Measurements from ENCODE around the gene SPACA9.

Gene SPACA9

DNA sequence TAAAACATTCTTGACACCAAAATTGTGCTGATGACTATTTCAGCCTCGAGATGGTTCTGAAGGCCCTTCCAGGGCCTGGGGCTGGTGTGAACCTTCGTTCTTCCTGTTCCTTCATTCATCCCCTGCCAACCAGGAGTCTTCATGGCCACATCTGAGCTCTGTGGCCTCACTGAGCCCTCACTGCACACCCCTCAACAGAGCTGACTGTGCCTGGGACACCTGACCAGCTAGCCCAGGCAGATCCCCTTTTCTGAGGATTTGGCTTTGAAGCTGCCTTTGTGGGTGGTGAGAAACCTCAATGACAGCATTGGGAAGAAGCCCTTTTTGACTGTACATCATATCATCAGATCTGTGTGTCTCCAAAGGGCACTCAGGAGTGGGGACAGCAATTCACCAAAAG is 14.4 kb upstream of the SPACA9 start:
- no peak for DNase-seq

DNA sequence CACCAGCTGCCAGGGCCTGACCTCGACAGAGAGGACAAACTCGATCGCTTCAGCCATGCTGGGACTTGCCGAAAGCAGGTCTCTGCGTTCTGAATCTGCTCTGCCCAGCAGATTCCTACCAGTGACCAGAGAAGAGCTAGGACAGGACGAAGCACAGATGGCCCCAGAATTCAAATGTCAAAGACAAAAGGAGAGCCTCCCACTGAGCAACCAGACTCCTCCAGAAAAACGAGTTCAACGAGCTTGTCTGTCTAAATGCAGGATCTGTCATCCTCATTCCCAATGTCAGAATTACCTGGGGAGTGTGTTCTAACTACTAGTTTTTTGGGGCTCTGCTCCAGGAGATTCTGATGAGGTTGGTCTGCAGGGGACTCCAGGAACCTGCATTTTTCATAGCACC is 14.0 kb upstream of the SPACA9 start:
- DNase-seq, result no peak

GRCh38 chr9:132866898-132867297 is 11.8 kb upstream of the SPACA9 start:
- no peak for DNase-seq

- no peak for DNase-seq
Measured at GRCh38 chr9:132869266-132869665, 9.4 kb upstream of the SPACA9 start.

GRCh38 chr9:132873403-132873802 is 5.3 kb upstream of the SPACA9 start:
- DNase-seq, result no peak

- no peak for DNase-seq
Measured at GRCh38 chr9:132875159-132875558, 3.5 kb upstream of the SPACA9 start.

GRCh38 chr9:132876849-132877248 is 1.8 kb upstream of the SPACA9 start:
- no peak for DNase-seq

DNA sequence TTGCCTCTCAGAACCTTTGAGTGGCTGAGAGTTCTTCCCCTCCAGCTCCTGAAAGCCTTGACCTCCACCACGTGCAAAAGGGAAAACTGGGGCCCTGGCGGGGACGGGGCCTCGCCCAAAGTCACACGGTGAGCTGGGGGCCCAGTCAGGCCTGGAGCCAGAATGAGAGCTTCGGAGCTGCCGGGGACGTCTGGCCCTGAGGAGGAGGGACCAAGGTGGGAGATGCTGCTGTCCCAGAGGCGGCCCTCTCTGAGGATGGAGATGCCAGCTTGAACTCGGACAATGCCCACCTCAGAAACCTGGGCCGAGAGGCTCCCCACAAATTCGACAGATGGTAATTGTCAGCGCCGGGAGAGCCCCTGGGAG is 1.3 kb upstream of the SPACA9 start:
- DNase-seq, result no peak

- peak; percentile 80 to 81 for DNase-seq
Measured at GRCh38 chr9:132877824-132878694, 639 bp upstream of the SPACA9 start, which contains the start of gene AK8. TSS of gene AK8 (minus strand) at chr9:132878284. CDS start at chr9:132878255, 29 bp downstream.

DNA sequence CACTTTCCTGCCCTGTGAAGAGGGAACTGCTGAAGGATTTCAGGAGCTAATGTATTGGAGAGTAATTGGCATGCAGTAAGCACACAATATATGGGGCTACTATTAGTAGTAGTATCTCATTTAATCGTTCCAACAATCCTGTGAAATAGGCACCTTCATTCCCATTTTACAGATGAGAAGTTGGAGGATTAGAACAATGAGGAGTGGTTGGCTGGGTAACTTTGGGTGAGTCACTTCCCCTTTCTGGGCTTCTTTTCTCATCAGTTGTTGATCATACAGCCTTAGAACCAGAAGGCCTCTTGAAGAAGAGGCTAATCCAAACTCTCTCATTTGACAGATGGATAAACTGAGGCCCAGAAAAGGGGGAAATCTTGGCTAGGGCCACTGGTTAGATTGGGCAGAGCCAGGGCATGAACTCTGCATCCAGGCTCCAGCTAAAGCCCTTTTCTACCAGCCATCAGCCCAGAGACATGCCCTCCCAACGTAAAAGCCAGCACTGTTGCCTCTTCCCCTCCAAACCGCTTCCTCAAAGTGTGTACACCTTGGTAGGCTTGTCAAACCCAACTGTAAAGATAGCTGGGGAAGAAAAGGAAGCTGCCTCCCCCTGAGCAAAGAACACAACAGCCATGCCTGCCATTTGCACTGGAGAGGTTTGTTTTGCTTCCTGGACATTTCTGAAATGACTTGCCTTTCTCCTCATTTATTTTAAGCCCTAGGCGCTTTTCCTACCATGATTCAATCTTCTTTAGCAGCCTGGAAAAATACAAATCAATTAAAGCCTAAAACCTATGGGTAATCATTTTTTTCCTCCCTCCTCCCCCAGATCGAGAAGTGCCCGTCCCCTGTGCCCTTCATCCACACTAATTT is 992 bp downstream of the SPACA9 start:
- DNase-seq, result no peak

DNA sequence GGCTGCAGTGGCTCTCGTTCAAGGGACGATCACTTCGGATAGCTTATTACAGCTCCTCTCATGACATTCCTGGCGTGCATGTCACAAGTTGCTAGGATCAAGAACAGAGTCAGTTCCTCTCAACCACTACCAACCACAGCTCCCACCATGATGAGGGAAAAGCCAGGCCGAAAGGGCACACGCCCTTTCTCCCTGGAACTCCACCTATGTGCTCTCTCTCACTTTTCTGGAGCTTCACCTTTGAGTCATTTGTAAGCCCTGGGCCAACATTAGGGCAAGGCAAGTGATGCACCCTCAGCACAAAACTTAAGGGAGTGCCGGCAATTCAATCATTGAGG is 1.6 kb downstream of the SPACA9 start:
- DNase-seq, result no peak

GRCh38 chr9:132881826-132882225 is 3.1 kb downstream of the SPACA9 start:
- no peak for DNase-seq

GRCh38 chr9:132882616-132883015 is 3.9 kb downstream of the SPACA9 start:
- no peak for DNase-seq

- DNase-seq, result no peak
Measured at GRCh38 chr9:132883349-132884294, 4.9 kb downstream of the SPACA9 start.

DNA sequence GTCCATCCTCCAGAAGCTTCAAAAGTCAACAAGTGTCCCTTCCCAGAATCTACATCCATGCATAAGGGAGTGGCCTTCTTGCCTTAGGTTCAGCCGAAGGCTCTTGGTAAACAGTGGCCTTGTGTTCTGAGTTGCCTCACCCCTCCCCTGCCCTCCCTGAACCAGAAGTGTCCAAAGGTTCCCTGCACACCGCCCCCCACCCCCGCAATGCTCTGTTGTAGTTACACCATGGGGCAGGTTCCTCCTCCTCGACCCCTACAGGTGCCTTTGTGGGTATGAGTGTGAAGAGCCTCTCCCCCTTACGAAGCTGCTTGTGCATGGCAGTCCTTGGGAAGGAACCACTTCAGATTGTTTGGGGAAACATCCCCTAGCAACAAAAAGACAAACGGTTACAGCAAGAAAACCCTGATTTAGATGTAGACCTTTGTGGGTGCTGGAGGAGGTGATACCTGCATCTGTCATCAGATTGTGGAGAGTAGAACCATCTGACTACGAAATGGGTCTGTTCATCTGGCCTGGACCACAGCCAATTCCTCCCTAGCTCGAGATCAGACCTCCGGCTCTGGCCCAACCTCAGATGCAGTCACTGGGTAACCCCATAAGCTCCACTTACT is 7.1 kb downstream of the SPACA9 start:
- peak in 1 of 2 donors; percentile 13 for DNase-seq

DNA sequence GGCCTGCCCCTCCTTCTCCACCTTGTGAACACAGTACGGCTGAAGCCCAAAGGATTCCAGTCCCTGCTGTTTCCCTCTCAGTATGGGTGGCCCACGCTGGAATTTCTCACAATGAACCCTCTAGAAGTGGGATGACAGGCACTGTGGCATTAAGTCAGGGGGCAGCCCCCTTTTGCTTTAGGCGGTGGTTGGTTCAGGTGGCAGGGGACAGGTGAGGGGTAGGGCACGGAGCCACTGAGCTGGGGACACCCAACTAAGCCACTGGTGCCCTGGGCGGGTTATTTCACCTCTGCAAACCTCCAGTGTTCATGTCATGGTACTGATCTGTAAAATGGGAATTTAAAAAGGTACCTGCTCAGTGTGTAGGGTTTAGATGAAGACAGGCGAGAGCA is 7.6 kb downstream of the SPACA9 start:
- DNase-seq, result no peak

DNA sequence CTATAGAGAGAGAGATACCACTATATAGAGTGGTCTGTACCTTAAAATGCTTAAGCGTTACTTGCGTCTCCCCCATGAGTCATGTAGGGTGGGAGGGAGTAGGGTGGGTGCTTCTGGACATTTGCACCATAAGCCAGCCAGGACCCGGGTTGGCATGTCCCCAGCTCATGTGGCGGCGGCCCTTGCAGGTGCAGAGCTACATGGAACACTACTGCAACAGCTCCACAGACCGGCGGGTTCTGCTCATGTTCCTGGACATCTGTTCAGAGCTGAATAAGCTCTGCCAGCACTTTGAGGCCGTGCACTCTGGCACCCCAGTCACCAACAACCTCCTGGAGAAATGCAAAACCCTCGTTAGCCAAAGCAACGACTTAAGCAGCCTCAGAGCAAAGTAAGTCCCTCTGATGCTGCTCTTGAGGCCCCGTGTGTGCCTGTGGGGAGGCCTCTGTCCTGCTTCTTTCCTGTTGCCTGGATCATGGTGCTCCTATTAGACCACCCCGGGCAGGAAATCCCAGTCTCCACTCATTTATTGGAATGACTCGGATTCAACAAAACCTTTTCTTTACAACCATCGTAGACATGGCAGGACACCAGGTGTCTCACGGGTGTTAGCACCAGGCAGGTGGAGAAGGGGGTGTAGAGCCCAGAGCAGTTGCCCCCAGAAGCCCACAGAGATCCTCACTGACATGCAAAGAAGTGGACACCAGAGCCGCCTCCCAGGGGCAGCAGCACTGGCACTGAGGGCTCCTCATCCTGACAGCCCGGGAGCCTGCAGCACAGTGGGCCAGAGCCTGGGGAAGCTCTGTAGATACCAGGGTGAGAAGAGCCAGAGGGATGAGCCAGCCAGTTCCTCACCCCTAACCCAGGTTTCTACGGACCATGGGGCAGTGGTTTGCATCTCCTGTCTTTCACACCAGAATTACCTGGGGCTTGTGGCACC is 8.8 kb downstream of the SPACA9 start:
- no peak for DNase-seq

DNA sequence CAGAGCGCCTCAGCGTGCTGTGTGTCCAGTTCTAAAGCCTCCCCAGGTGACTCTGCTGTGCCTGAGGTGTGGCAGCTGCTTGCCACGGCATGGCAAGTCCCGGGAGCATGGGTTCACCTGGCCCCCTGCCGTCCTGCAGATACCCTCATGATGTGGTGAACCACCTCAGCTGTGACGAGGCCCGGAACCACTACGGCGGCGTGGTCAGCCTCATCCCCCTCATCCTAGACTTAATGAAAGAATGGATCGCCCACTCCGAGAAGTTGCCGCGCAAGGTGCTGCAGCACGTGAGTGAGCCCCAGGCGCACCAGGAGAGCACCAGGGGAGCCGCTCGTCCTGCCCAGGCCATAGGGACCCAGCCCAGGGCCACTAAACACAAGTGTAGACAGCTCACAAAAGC is 9.5 kb downstream of the SPACA9 start:
- no peak for DNase-seq

DNA sequence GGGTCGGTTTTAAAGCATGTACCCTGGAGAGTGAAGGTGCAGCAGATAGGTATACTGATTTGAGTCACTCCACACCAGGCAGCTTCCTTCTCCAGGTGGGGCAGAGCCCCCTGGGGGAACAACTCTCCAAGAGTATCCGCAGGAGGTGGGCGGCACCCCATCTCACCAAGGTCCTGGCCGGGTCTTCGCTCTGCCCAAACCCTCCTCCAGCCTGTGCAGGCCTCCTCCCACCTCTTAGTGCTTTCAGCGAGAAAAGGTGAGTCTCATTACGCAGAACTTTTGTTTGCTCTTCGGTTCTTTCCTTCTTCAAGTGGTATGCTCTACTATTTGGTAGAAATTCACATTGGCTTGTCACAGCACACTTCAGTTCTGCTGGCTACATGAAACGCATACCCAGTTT is 13.7 kb downstream of the SPACA9 start:
- DNase-seq, result no peak

DNA sequence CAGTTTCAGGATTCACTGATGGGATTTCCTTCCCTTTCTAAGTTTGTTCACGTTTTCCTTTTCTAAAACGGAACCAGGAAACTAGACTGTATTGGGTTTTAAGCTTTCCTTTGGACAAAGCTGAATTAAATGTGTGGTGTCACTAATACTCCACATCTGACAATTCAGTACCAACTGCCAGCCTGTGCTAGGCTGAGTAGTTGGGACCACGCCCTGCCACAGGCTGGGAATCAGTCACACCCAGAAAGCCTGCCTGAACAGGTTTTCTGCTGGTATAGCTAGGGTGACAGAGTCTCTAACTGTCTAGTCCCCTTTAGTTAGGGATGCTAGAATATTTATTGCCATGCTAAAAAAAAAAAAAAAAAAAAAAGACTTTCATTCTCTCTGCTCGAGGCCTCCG is 15.6 kb downstream of the SPACA9 start:
- no peak for DNase-seq

Data from CD4-positive, alpha-beta T cell treated with Interleukin-1 beta for 1 hour (primary cell).